Esophagus squamous epithelium (tissue), 5 donors: ENCODE results near the gene TACSTD2. TPM values are rescaled to one million over a fixed set of nuclear protein-coding genes. Genes with fewer than 3 reads are reported as not detected.
"Not testable (repeated sequence)": the region's sequence is repeated elsewhere in the genome, so short reads cannot be mapped to it uniquely, and the experiment has no call there.

Experiments
- DNase-seq: peaks from one replicate; lab custom pipeline; 2025; lab: John Stamatoyannopoulos, UW
- H3K27ac ChIP-seq, 4 donors: fragments of 200-600 bp; sonication (generic); one replicate each; pipeline ENCODE4 v1.5.1; 2016 to 2019; ENCODE audit warnings: mild to moderate bottlenecking in 1 of 4
- H3K27me3 ChIP-seq, 4 donors: fragments of 200-600 bp; sonication (generic); 1 replicate in 3 of 4; 2 replicates in 1 of 4; pipeline versions ENCODE4 v1.5.1 to v1.6.0; 2017 to 2021; ENCODE audit warnings: antibody characterized with exemption in 1 of 4
- H3K36me3 ChIP-seq, 3 donors: fragments of 200-600 bp; sonication (generic); one replicate each; pipeline ENCODE4 v1.5.1; 2016 to 2019
- H3K4me1 ChIP-seq, 3 donors: fragments of 200-600 bp; sonication (generic); one replicate each; pipeline ENCODE4 v1.5.1; 2017 to 2019
- H3K4me3 ChIP-seq, 4 donors: fragments of 200-600 bp; sonication (generic); 1 replicate in 3 of 4; 2 replicates in 1 of 4; pipeline ENCODE4 v1.5.1; 2016 to 2019; ENCODE audit warnings: mild to moderate bottlenecking in 2 of 4, moderate library complexity in 1 of 4
- H3K9me3 ChIP-seq, 3 donors: fragments of 200-600 bp; sonication (generic); one replicate each; pipeline ENCODE4 v1.5.1; 2016 to 2019
- POLR2A ChIP-seq, 4 donors: fragments of 450-650 bp; IDR thresholded peaks; one replicate each; pipeline ENCODE4 v1.6.1; 2017; ENCODE audit warnings: antibody characterized with exemption in 4 of 4, mild to moderate bottlenecking in 4 of 4, moderate library complexity in 3 of 4
- WGBS, 2 donors: methylation state at CpG; one replicate each; pipeline ENCODE4 v1.1.5; 2018; 5-methylcytosine and 5-hydroxymethylcytosine counted together
- intact Hi-C: fragments of 100-400 bp; cut with DNase I; formaldehyde crosslinking; loops from one replicate; pipeline ENCODE4 v1.15.0; 2022
- total RNA-seq, 4 donors: library from RNA; depleted of rRNA; stranded (reverse); fragments of >200 nt; gene quantifications; one replicate each; pipeline ENCODE4 v1.1.0, GENCODE V29; 2016
- TF ChIP-seq, protein P1 (sequence below), 6 experiments: fragments of 450-650 bp in 4 of 6; fragments of 200-600 bp in 2 of 6; sonication (generic) in 2 of 6; IDR thresholded peaks; one replicate each; pipeline ENCODE4 v1.5.1; 2016 to 2019; ENCODE audit warnings: antibody characterized with exemption in 6 of 6, mild to moderate bottlenecking in 4 of 6, moderate library complexity in 4 of 6
- donor health status: DM: yes; HTN: yes; CAD: no.

TACSTD2 gene
- total RNA-seq, 4 donors from 2014 or later: 565 to 1,522 (median 625) TPM

DNA sequence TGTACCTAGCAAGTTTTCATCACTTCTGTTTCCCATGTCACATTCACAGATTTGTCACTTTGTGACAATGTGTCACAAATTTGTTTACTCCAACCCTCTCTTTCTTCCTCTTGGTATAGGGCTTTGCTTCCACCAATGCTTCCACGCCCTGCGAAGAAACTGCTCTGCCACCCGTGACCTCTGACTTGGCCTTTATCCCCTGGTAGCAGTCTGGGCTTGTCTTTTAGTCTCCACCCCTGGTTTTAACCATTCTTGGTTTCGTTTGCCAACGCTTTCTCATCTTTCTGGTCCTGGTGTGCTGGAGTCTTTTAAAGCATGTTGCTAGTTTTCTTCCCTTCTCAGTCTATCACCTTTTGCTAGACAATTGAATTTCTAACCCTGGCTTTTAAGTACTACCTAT is 8.1 kb downstream of the TACSTD2 start:
- no peak overlapping the region for H3K4me3 ChIP-seq
- no peak for DNase-seq
- intact Hi-C loops: no loop called here
- no peaks in the 10 kb centered on the region for H3K36me3 ChIP-seq
- peak overlapping the region; percentile 56 to 99 (median 95) for H3K27ac ChIP-seq
- no peak for TF ChIP-seq POLR2A (IDR thresholded peaks at IDR 0.05)
- TF ChIP-seq, protein P1, sequence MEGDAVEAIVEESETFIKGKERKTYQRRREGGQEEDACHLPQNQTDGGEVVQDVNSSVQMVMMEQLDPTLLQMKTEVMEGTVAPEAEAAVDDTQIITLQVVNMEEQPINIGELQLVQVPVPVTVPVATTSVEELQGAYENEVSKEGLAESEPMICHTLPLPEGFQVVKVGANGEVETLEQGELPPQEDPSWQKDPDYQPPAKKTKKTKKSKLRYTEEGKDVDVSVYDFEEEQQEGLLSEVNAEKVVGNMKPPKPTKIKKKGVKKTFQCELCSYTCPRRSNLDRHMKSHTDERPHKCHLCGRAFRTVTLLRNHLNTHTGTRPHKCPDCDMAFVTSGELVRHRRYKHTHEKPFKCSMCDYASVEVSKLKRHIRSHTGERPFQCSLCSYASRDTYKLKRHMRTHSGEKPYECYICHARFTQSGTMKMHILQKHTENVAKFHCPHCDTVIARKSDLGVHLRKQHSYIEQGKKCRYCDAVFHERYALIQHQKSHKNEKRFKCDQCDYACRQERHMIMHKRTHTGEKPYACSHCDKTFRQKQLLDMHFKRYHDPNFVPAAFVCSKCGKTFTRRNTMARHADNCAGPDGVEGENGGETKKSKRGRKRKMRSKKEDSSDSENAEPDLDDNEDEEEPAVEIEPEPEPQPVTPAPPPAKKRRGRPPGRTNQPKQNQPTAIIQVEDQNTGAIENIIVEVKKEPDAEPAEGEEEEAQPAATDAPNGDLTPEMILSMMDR (IDR thresholded peaks at IDR 0.05): no peak
- peaks cover 15 to 63% (median 24%) of the 10 kb centered on the region in 3 donors for H3K4me1 ChIP-seq
- 43 to 46% methylated on average over 5 of the region's 5 CpGs for WGBS, 2 donors
- no peaks in the 10 kb centered on the region for H3K27me3 ChIP-seq
- no peaks in the 10 kb centered on the region for H3K9me3 ChIP-seq

DNA sequence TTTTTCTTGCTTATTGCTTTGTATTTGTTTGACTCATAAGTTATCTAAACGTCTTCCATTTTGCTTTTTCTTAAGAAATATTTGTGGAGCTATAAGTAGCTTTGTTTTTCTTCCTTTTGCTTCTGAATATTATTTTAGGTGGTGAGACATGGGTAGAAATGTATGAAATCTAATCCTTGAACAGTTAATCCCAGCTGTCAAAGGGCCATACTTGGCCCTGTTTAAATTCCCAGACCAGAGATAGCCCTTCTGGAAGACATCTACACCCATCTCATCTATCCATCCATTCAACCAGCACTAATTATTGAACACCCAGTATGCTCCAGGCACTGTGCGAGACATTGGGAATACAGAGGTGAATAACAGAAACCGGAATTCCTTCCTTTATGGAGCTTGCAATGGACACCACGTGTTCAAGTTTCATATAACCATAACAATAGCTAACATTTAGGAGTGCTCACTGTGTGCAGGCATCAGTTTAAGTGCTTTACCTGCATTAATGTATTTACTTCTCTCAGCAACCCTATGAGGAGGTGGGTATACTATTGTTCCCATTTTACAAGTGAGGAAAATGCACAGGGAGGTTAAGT is 8.7 kb downstream of the TACSTD2 start:
- intact Hi-C loops: no loop called here
- no peak for DNase-seq
- TF ChIP-seq POLR2A (IDR thresholded peaks at IDR 0.05): no peak
- TF ChIP-seq, protein P1 (IDR thresholded peaks at IDR 0.05): no peak
- no peaks in the 10 kb centered on the region for H3K27me3 ChIP-seq
- no peaks in the 10 kb centered on the region for H3K9me3 ChIP-seq
- WGBS, 2 donors: 62 to 66% methylated on average over 4 of the region's 4 CpGs
- peak overlapping the region; percentile 56 to 99 (median 95) for H3K27ac ChIP-seq
- no peaks in the 10 kb centered on the region for H3K36me3 ChIP-seq
- peaks cover 15 to 58% (median 24%) of the 10 kb centered on the region in 3 donors for H3K4me1 ChIP-seq
- H3K4me3 ChIP-seq: no peak overlapping the region

DNA sequence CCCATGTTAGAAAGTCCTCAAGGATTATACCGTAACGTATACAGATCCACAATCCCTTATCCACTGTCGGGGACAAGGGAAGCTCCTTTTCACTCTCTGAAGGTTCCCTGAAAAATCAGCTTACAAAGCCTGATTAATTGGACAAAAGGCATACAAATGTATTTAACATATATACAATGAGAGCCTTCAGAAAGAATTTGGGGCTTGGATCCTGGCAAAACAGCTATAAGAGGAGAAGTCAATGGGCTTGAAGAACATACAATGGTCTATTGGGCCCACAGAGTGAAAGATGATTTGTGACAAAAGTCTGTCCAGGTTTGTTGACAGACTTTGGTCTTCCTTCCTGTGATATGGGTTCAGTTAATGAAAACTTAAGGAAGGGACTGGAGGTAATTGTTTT is 10.7 kb downstream of the TACSTD2 start:
- intact Hi-C loops: no loop called here
- 91 to 92% methylated on average over 3 of the region's 3 CpGs for WGBS, 2 donors

DNA sequence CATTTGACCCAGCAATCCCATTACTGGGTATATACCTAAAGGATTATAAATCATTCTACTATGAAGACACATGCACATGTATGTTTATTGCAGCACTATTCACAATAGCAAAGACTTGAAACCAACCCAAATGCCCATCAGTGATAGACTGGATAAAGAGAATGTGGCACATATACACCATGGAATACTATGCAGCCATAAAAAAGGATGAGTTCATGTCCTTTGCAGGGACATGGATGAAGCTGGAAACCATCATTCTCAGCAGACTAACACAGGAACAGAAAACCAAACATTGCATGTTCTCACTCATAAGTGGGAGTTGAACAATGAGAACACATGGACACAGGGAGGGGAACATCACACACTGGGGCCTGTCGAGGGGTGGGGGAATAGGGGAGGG is 13.3 kb downstream of the TACSTD2 start:
- not testable (repeated sequence) for H3K9me3 ChIP-seq

More for the DNA sequence above, 10.7 kb downstream of the TACSTD2 start:
- H3K27me3 ChIP-seq: no peaks in the 10 kb centered on the region
- TF ChIP-seq POLR2A (IDR thresholded peaks at IDR 0.05): no peak
- TF ChIP-seq, protein P1 (IDR thresholded peaks at IDR 0.05): no peak
- no peaks in the 10 kb centered on the region for H3K9me3 ChIP-seq
- H3K4me1 ChIP-seq: peaks cover 7 to 39% (median 20%) of the 10 kb centered on the region in 3 donors
- DNase-seq: no peak
- H3K36me3 ChIP-seq: no peaks in the 10 kb centered on the region
- H3K4me3 ChIP-seq: no peak overlapping the region
- H3K27ac ChIP-seq: no peak overlapping the region

DNA sequence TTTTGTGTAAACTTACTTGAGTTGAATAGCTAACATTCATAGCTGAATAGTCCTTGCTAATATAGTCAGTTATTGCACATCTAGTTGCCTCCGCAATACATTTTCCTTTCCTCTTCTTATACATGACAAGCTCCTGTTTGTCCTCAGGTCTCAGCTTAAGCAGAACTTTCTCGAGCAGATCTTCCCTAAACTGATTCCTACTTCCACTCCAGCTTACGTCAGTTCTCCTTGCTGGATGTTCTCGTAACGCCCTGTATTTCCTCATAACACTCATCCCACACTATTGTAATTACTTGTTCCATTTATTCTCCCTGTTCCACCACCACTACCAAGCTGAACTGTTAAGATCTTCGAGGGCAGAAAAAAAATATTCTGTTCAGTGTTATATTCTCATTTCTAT is 15.4 kb downstream of the TACSTD2 start:
- WGBS, 2 donors: 74 to 78% methylated on average over 6 of the region's 6 CpGs
- H3K27me3 ChIP-seq: no peaks in the 10 kb centered on the region
- DNase-seq: no peak
- no peaks in the 10 kb centered on the region for H3K36me3 ChIP-seq
- peaks cover 0 to 9% (median 7%) of the 10 kb centered on the region in 3 donors for H3K9me3 ChIP-seq
- TF ChIP-seq POLR2A (IDR thresholded peaks at IDR 0.05): no peak
- TF ChIP-seq, protein P1 (IDR thresholded peaks at IDR 0.05): no peak
- H3K27ac ChIP-seq: no peak overlapping the region
- H3K4me3 ChIP-seq: no peak overlapping the region
- intact Hi-C loops: no loop called here
- no peaks in the 10 kb centered on the region for H3K4me1 ChIP-seq

More for the DNA sequence above, 13.3 kb downstream of the TACSTD2 start:
- DNase-seq, H3K27ac ChIP-seq, intact Hi-C loops, H3K27me3 ChIP-seq, H3K36me3 ChIP-seq, H3K4me3 ChIP-seq: not testable (repeated sequence)
- WGBS, 2 donors: 100% methylated on average over 1 of the region's 1 CpG
- peaks cover 0 to 14% (median 11%) of the 10 kb centered on the region in 3 donors for H3K4me1 ChIP-seq
